Right renal cortex interstitium (tissue), 3 donors: ENCODE results near the gene OR2L8. TPM values are rescaled to one million over a fixed set of nuclear protein-coding genes. Genes with fewer than 3 reads are reported as not detected.

Experiments used
- DNase-seq, 3 donors: peaks; one replicate each; pipeline ENCODE4 v3.0.0-alpha.2; 2013; ENCODE audit warnings: low read depth in 3 of 3, low spot score in 2 of 3
- polyA plus RNA-seq, 3 donors: library from polyadenylated mRNA; unstranded; fragments of 120-200 nt; gene quantifications; one replicate each; pipeline ENCODE4 v1.2.1, GENCODE V29; 2013; ENCODE audit not compliant: insufficient read length in 3 of 3

Gene OR2L8, protein sequence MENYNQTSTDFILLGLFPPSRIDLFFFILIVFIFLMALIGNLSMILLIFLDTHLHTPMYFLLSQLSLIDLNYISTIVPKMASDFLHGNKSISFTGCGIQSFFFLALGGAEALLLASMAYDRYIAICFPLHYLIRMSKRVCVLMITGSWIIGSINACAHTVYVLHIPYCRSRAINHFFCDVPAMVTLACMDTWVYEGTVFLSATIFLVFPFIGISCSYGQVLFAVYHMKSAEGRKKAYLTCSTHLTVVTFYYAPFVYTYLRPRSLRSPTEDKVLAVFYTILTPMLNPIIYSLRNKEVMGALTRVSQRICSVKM
- not detected for polyA plus RNA-seq

DNA sequence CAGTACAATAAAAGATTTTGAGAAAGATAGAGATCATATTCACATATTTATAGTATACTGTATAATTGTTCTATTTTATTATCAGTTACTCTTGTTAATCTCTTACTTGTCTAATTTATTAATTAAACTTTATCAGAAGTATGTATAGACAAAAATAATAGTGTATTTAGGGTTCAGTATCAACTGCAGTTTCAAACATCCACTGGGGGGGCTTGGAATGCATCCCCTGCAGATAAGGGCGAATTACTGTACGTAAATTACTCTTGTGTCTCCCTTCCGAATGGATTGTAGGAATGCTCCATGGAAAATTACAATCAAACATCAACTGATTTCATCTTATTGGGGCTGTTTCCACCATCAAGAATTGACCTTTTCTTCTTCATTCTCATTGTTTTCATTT is at the start of gene OR2L8:
Gene OR2L8, plus strand, starts transcription at position 301 of the 400 bp plus-strand sequence. Its CDS starts 0 bp downstream, at position 301.
- DNase-seq = no peak

DNA sequence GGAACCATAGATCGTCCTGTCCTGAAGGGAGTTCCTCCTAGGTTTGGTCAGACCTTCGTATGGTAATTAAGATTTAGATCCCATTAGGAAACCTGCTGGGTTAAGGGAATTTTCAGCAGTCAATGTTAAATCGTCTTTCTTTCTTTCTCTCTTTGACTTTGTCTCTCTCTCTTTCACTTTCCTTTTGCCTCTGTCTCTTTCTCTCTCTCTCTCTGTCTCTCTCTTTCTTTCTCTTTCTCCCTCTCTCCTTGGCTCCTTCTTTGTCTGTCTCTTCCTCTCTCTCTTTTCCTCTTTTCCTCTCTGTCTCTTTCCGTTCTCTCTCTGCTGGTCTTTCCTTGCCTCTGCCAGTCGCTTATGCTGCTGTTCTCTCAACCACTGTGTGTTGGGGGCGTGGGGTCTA is 44.5 kb upstream of the OR2L8 start:
- no peak for DNase-seq

DNA sequence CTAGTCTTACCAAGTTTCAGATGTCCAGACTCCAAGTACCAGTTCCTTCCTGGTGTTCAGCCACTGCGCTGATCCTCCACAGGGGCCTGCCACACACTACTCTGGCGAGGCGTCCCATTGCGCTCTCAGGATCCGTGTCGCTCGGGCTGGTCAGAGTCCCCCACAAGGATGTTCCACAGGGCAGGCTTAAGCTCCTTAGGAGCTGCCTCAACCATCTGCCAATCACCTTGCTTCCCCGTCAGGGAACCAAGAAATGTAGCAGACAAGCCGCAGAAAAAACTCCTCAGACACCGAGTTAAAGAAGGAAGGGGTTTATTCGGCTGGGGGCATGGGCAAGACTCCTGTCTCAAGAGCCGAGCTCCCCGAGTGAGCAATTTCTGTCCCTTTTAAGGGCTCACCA is 43.5 kb upstream of the OR2L8 start:
- no peak for DNase-seq

DNA sequence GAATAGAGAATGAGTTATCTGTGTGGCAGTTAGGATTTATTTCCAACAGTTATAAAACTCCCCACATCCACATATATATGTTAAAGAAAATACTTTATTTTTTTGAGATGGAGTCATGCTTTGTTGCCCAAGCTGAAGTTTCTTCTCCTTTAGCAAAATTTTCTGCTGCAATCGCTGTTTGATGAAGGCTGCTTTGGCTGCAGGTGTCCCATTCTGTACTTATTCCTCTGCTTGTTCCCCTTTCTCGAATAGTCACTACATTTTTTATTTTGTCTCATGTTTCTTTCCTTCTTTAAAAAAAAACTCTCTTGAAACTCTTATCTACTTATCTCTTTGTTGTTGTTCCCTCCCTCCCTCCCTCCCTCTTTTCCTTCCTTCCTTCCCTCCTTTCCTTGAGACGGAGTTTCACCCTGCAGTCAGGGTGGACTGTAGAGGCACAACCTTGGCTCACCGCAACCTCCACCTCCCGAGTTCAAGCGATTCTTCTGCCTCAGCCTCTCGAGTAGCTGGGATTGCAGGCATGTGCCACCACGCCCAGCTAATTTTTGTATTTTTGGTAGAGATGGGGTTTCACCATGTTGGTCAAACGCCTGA is 42.7 kb upstream of the OR2L8 start:
- DNase-seq = no peak

DNA sequence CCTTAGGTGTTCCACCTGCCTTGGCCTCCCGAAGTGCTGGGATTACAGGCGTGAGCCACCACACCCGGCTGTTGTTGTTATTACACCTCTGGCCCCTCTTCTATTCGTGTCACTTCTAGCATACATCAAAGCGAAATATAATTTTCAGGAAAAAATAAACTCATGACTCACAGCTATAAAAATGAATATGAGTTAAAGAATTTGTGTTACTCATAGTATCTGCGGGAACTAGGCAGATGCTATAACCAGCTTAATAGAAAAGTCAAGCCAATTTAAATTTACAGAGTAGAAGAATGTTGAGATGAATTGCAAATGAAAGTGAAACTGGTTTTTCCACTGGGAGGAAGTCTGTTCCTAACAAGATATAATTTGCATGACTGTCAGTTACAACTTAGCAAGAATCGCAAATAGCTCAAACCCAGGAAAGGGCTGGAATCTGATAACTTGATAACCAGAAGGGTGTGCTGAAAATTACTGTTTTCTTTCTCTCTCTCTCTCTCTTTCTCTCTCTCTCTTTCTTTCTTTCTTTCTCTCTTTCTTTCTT is 42.1 kb upstream of the OR2L8 start:
- no peak for DNase-seq

DNA sequence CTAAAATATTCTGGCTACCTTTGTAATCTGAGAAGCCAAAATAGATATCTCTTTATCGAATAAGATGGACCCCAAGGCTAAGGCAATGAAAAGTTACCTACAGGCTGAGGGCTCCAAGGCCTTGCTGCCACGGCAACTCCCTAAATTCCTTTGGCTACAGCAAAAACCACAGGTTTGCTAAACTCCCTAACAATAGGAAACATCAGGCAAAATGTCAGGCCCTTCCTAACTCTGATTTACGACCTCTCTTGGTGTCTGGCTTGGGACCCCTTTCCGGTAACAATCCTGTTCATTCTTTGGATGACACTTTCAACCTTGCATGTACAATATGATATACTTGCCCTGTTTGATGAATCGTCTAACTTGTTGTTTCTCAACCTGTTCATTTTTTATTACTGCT is 39.9 kb upstream of the OR2L8 start:
- no peak for DNase-seq

DNA sequence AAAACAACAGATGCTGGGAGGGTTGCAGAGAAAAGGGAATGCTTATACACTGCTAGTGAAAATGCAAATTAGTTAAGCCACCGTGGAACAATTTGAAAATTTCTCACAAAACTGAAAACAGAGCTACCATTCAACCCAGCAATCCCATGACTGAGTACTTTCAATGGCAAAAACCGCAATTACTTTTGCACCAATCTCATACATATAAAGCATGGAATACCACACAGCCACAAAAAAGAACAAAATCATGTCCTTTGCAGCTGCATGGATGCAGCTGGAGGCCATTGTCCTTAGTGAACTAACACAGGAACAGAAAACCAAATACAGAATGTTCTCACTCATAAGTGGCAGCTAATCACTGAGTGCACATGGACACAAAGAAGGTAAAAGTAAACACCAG is 34.9 kb upstream of the OR2L8 start:
- no peak for DNase-seq

DNA sequence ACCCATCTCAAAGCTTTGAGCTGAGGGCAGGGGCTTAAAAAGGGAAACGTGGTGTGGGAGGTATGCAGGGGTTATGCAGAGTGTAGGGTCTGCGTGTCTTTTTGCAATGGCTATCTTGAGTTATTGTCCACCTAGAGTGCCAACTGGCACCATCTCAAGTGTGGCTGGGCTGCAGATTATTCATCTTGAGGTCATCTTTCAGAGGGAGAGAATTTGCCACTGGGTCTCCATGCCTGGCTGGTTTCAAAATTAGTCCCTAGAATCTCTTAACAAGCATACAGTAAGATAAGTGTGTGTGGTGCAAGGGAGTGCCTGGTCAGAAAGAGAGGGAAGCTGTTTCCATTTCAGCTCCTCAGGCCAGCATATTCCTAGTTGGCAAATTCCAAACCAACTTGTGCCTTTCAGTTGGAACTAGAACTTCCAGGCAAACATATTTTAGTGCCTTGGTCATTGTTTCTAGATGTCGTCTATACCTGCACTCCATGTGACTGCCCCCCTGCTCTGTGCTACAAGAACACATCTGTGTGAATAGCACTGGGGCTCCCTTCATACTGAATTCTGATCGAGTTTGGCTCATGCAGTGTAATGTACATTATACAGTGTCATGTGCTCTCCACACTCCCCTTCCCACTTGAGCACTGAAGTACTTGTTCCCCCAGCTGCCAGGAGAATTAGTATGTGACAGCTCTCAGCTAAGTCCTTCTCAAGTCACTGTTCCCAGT is 33.6 kb upstream of the OR2L8 start:
- no peak for DNase-seq

DNA sequence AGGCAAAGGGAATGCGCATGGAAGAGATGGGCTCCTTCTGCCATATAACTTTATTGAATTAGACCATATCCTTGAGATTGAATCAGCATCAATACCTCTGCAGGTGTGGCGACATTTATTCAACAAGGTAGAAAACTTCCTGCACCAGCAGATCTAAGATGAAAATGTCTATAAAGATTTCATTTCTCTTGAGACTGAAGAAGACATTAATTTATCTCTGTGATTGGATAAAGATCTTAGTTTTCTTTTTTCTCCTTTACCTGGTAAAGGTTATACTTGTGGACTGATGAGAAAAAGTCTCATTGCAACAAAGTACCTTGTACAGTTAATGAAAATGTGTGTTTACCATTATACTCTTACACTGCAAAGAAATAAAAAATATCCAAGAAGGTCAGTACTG is 28.7 kb upstream of the OR2L8 start, which contains the start of gene OR2T8:
Gene OR2T8, plus strand, starts transcription at position 301 of the 400 bp plus-strand sequence. CDS start 766 bp downstream, outside the sequence.
- DNase-seq = no peak

DNA sequence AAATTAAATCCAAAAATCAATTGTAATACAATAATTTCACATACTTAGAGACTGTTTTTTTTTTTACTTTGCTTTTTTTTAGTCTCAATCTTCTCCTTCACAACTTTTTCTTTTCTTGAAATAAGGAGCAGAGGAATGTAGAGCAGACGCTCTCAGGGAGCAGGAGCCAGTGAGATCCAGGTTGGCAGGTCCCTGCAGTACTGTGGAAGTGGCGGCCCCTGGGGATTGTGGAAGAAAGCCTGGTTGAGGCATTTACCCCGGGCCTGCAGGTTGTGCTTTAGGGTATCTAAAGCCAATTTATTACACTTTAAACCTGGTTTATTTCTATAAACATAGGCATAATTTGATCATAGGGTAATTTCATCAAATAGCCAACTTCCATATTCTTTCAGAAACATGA is 24.7 kb upstream of the OR2L8 start:
- DNase-seq = no peak

DNA sequence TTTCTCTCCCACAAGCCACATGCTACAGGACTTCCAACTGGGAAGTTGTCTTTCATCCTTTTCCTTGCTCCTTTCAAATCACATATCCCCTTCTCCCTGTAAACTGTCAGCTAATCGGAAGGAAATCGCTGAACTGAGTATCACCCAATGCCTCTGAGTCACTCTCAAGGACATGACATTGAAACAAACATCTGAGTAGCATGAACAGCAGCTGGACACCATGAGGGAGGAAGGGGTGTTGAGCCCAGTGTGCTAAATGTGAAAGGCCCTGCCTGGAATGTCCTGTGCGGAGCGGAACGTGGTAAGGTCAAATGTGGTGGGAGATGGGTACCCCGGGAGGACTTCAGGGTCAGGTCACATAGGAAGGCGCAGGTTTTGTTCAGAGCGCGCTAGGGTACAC is 23.8 kb upstream of the OR2L8 start, which contains the start of gene OR2AJ1:
Gene OR2AJ1, plus strand, starts transcription at position 22 of the 400 bp plus-strand sequence. CDS start 8,880 bp downstream, outside the sequence.
- DNase-seq = no peak

DNA sequence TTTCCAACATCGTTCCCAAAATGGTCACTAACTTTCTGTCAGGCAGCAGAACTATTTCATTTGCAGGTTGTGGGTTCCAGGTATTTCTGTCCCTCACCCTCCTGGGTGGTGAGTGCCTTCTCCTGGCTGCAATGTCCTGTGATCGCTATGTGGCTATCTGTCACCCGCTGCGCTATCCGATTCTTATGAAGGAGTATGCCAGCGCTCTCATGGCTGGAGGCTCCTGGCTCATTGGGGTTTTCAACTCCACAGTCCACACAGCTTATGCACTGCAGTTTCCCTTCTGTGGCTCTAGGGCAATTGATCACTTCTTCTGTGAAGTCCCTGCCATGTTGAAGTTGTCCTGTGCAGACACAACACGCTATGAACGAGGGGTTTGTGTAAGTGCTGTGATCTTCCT is 14.7 kb upstream of the OR2L8 start:
- DNase-seq = no peak

DNA sequence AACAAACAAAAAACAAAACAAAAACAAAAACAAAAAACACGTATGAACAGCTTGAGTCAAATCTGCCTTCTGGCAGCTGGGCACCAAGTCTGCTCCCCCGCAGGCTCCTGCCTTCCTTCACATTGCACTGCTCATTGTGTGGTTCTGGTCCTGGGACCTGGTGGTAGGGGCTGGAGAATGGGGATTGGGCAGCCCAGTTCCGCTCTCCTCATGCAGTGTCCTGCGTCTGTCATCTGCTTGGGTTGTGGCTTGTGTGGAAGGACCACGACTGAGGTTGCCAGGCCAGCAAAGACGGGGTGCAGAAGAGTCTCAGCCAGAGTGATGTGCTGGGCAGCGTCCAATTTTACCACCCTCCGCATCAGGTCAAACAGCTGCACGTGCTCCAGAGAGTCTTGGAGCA is 12.9 kb upstream of the OR2L8 start:
- no peak for DNase-seq

DNA sequence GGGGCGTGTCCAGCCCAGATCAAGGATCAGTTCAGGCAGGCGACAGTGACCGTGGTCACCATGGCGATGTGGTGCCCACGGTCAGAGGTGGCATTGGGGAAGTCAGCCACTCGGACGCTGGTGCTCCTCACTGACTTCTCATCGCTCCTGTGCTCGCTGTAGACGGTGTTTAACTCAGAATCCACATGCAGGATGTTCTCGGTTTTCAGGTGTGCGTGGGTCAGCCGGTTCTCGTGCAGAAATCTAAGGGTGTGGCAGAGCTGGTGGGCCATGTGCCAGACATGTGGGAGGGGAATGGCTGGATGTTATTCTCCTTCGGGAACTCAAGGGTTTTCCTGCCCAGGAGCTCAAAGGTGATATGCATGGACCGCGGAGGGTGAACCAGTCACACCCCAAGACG is 12.2 kb upstream of the OR2L8 start:
- DNase-seq = no peak

DNA sequence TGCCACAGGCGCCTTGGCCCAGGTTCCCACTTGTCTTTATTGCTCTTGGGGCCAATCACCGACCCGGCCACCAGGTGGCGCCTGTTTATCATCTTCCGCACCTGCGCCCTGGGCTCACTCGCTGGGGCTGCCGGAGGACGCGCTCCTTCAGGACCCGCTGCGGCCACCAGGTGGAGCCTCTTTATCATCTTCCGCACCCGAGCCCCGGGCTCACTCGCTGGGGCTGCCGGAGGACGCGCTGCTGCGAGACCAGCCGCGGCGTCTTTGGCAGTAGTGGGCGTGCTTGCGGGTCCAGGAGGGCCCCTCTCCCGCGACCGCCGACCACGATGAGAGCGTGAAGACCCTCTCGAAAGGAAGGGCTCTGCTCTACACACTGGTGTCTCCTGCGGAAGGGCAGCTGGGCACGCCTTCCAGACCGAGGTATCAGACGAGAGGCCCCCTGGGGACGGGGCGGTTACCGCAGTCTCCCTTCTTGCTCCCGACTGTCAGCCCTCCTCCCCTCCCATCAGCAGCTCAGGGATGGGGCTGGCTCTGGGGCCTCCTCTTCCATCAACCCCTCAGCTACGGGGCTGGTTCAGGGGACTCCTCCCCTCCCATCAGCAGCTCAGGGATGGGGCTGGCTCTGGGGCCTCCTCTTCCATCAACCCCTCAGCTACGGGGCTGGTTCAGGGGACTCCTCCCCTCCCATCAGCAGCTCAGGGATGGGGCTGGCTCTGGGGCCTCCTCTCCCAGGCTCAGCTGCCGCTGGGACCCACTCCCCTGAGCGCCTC is 11.5 kb upstream of the OR2L8 start:
- peak; percentile 3 to 23 (median 9) for DNase-seq

DNA sequence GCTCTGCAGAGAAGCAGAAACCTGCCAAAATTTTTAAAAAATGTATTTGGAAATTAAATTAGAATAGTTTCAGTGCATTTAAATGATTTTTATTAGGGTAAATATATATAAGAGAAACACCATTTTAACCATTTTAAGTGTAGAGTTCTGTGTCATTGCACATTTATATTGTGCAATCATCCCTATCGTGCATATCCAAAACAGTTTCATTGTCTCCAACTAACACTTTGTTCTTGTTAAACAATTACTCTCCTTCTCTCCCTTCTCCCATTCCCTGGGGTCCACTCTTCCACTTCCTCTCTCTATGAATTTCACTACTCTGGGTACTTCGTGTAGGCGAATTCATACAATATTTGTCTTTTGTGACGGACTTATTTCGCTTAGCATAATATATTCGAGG is 6.0 kb upstream of the OR2L8 start:
- DNase-seq = no peak

DNA sequence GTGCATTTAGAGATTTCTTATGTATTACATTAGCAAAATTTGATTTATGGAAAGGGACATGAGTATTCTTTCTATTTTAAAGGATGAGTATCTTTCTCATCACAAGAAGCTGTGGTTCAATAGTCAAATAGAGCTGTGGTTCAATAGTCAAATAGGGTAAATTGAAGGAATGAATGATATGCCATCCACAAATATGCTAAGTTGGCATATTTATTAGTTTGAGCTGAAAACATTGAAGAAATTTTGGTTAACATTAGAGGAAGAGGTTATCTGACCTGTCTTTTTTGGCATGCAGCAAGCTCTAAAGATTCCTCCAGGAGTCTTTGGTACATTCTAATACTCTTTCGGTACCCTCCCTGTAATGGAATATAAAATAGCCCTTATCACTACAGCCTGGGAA is 4.8 kb downstream of the OR2L8 start:
- DNase-seq = no peak

DNA sequence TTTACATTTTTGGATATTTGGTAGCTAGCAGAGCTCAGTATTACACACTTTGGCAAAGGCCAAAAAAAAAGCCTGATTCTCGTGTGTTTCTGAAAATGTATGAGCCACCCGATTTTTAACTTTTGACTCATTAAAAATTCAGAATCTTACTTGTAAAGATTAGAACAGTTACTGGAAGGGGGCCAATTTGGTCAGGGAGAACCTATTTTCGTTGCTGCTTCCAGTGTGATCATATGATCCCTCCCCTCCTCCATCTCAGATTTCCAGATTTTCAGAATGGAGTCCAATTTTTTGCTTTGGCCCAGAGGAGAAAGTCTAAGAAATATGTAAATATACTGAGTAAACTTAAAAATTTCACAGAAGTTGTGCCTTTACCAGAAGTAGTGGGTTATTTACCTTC is 13.1 kb downstream of the OR2L8 start:
- DNase-seq = no peak

DNA sequence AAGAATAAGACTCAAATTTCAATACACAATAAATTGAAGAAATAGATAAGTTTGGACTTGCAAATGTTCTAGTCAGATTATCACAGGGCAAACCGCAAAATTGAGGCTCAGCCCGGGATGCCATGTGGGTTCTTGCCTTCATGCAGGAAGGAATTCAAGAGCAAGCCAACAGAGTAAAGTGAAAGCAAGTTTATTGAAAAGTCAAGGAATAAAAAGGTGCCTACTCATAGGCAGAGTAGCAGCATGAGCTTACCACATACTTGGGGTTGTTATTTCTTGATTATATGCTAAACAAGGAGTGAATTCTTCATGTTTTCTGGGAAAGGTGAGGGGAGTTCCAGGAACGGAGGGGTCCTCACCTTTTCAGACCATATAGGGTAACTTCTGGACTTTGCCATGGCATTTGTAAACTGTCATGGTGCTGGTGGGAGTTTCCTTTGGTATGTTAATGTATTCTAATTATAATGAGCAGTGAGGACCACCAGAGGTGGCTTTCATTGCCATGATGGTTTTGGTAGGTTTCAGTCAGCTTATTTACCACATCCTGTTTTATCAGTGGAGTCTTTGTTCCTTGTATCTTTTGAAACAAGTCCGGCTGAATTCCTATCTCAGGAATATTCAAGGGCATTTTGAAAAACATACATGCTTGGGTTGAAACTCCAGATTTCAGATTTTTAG is 14.4 kb downstream of the OR2L8 start:
- DNase-seq = no peak

DNA sequence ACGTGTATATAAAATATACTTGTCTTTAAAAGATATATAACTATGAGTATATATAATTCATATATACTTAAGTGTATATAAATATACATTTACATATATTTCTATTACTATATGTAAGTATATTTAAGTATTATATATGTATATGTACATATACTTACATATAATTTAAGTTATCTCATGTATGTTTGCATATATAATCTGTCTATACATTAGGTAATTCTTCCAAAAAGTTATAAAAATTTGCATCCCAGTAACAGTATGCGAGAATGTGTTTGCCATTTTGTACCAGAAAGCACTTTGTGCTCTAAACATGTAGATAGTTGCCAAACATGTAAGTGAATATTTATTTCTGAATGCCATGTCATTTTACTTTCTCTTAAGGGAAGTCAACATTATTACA is 16.3 kb downstream of the OR2L8 start, which contains the start of gene OR2AK2:
Gene OR2AK2, plus strand, starts transcription at position 301 of the 400 bp plus-strand sequence. CDS start 144 bp downstream, outside the sequence.
- DNase-seq = no peak
